Astrocyte (in vitro differentiated cells and primary cell): ENCODE results near the gene CDYL. TPM values are rescaled to one million over a fixed set of nuclear protein-coding genes. Genes with fewer than 3 reads are reported as not detected.
"Not testable (repeated sequence)": the region's sequence is repeated elsewhere in the genome, so short reads cannot be mapped to it uniquely, and the experiment has no call there.

Experiments used
- DNase-seq: peaks from one replicate; pipeline ENCODE4 v3.0.0-alpha.2; 2010; ENCODE audit warnings: low read depth
- FAIRE-seq: peaks from 2 replicates; lab custom pipeline; 2011; peaks lifted over from hg19 to GRCh38; lab: Jason Lieb, UNC
- H2AFZ ChIP-seq: 2 replicates; pipeline ENCODE4 v1.6.0; 2012; ENCODE audit warnings: low read depth, low read length, inconsistent platforms
- H3K27ac ChIP-seq: 2 replicates; pipeline ENCODE4 v1.5.1; 2011; ENCODE audit warnings: low read depth, low read length, inconsistent platforms
- H3K27me3 ChIP-seq: 2 replicates; pipeline ENCODE4 v1.6.0; 2011; ENCODE audit warnings: low read length, inconsistent platforms; ENCODE audit not compliant: insufficient read depth
- H3K36me3 ChIP-seq: 2 replicates; pipeline ENCODE4 v1.5.1; 2011; ENCODE audit warnings: low read length, inconsistent platforms; ENCODE audit not compliant: insufficient read depth
- H3K4me1 ChIP-seq: 2 replicates; pipeline ENCODE4 v1.5.1; 2011; ENCODE audit warnings: low read length, inconsistent platforms; ENCODE audit not compliant: insufficient read depth
- H3K4me2 ChIP-seq: 2 replicates; pipeline ENCODE4 v1.6.0; 2012; ENCODE audit warnings: low read length, inconsistent platforms
- H3K4me3 ChIP-seq: 2 replicates; pipeline ENCODE4 v1.5.1; 2011; ENCODE audit warnings: low read depth, mild to moderate bottlenecking, low read length, inconsistent platforms; ENCODE audit not compliant: insufficient read depth
- H3K79me2 ChIP-seq: 2 replicates; pipeline ENCODE4 v1.6.0; 2012; ENCODE audit warnings: mild to moderate bottlenecking, low read length, inconsistent platforms; ENCODE audit not compliant: insufficient read depth
- H3K9ac ChIP-seq: 2 replicates; pipeline ENCODE4 v1.6.0; 2012; ENCODE audit warnings: mild to moderate bottlenecking, low read length, inconsistent platforms
- H3K9me3 ChIP-seq: 2 replicates; pipeline ENCODE4 v1.5.1; 2012; ENCODE audit warnings: low read depth, mild to moderate bottlenecking, low read length, inconsistent platforms; ENCODE audit not compliant: insufficient read depth
- H4K20me1 ChIP-seq: 2 replicates; pipeline ENCODE4 v1.6.0; 2012; ENCODE audit warnings: low read length, inconsistent platforms; ENCODE audit not compliant: insufficient read depth
- H3K27ac Mint-ChIP-seq: one replicate; pipeline ENCODE4 v1.8.0; 2021; ENCODE audit warnings: mild to moderate bottlenecking, mixed read lengths; ENCODE audit not compliant: unreplicated experiment
- H3K27me3 Mint-ChIP-seq: one replicate; pipeline ENCODE4 v1.8.0; 2021; ENCODE audit warnings: low read depth, mixed read lengths; ENCODE audit not compliant: unreplicated experiment
- H3K36me3 Mint-ChIP-seq: one replicate; pipeline ENCODE4 v1.8.0; 2021; ENCODE audit warnings: low read depth, mixed read lengths; ENCODE audit not compliant: unreplicated experiment
- H3K4me1 Mint-ChIP-seq: one replicate; pipeline ENCODE4 v1.8.0; 2021; ENCODE audit warnings: low read depth, mixed read lengths; ENCODE audit not compliant: unreplicated experiment
- H3K4me3 Mint-ChIP-seq: one replicate; pipeline ENCODE4 v1.8.0; 2021; ENCODE audit warnings: mild to moderate bottlenecking, moderate library complexity, mixed read lengths; ENCODE audit not compliant: unreplicated experiment
- H3K9me3 Mint-ChIP-seq: one replicate; pipeline ENCODE4 v1.8.0; 2021; ENCODE audit warnings: mild to moderate bottlenecking, mixed read lengths; ENCODE audit not compliant: unreplicated experiment
- CTCF ChIP-seq: IDR thresholded peaks from 2 replicates; pipeline ENCODE4 v1.5.1; 2011; ENCODE audit warnings: low read depth, mild to moderate bottlenecking, inconsistent platforms, low read length, moderate library complexity; ENCODE audit not compliant: insufficient read depth
- EZH2 ChIP-seq: IDR thresholded peaks from 2 replicates; pipeline ENCODE4 v1.6.1; 2012; ENCODE audit warnings: mild to moderate bottlenecking, low read length, inconsistent platforms; ENCODE audit not compliant: insufficient read depth
- total RNA-seq: library from RNA; stranded (reverse); gene quantifications from 2 replicates; pipeline ENCODE4 v1.2.1, GENCODE V29; 2021

Gene CDYL
- total RNA-seq, 1 donor from 2014 or later = 87.1 TPM

- no peak overlapping the region for H3K4me2 ChIP-seq
- Mint-ChIP-seq H3K9me3 (peaks cover 7% of the 10 kb centered on the region), H3K27me3 (no peaks in the 10 kb centered on the region), H3K4me3 (no peak overlapping the region), H3K4me1 (peaks cover 8% of the 10 kb centered on the region), H3K27ac (no peak overlapping the region), H3K36me3 (peaks cover 10% of the 10 kb centered on the region)
- FAIRE-seq = no peak
- no peaks in the 10 kb centered on the region for H3K27me3 ChIP-seq
- DNase-seq = no peak
- H3K27ac ChIP-seq = no peak overlapping the region
- no peak overlapping the region for H2AFZ ChIP-seq
- peaks cover 61% of the 10 kb centered on the region for H3K79me2 ChIP-seq
- peaks cover 9% of the 10 kb centered on the region for H3K9me3 ChIP-seq
- H3K9ac ChIP-seq = no peak overlapping the region
- TF ChIP-seq EZH2 (no peak), CTCF (no peak)
- no peak overlapping the region for H3K4me3 ChIP-seq
- H3K36me3 ChIP-seq = no peaks in the 10 kb centered on the region
- no peaks in the 10 kb centered on the region for H3K4me1 ChIP-seq
- H4K20me1 ChIP-seq = peaks cover 45% of the 10 kb centered on the region
Observed at GRCh38 chr6:4829089-4829488, 52.9 kb downstream of the CDYL start.

GRCh38 chr6:4835540-4835939, 59.3 kb downstream of the CDYL start:
- not testable (repeated sequence) for H2AFZ ChIP-seq, H3K27me3 Mint-ChIP-seq, H3K4me1 Mint-ChIP-seq, H3K4me3 Mint-ChIP-seq, FAIRE-seq, DNase-seq, H3K27me3 ChIP-seq, H3K9me3 Mint-ChIP-seq, H3K27ac ChIP-seq, H3K4me1 ChIP-seq, H3K4me3 ChIP-seq, H3K36me3 ChIP-seq, H3K4me2 ChIP-seq, H3K9me3 ChIP-seq, H3K27ac Mint-ChIP-seq, H3K9ac ChIP-seq
- H3K36me3 Mint-ChIP-seq = peaks cover 21% of the 10 kb centered on the region
- Histone ChIP-seq H3K79me2 (peaks cover 40% of the 10 kb centered on the region), H4K20me1 (peaks cover 24% of the 10 kb centered on the region)

DNA sequence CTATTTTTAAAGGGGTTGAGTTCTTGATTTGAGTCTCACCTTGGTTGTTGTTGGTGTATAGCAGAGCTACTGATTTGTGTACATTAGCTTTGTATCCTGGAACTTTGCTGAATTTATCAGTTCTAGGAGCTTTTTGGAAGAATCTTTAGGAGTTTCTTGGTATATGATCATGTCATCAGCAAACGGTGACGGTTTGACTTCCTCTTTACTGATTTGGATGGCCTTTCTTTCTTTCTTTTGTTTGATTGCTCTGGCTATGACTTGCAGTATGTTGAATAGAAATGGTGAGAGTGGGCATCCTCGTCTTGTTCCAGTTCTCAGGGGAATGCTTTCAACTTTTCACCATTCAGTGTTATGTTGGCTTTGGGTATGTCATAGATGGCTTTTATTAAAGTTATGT, 64.0 kb downstream of the CDYL start:
- H3K4me2 ChIP-seq = no peak overlapping the region
- H2AFZ ChIP-seq = no peak overlapping the region
- peaks cover 80% of the 10 kb centered on the region for H3K79me2 ChIP-seq
- peaks cover 19% of the 10 kb centered on the region for H3K9me3 Mint-ChIP-seq
- FAIRE-seq = no peak
- H3K36me3 ChIP-seq = no peaks in the 10 kb centered on the region
- H3K9me3 ChIP-seq = no peaks in the 10 kb centered on the region
- peaks cover 27% of the 10 kb centered on the region for H3K36me3 Mint-ChIP-seq
- TF ChIP-seq EZH2 (no peak), CTCF (no peak)
- H3K27me3 Mint-ChIP-seq = no peaks in the 10 kb centered on the region
- H3K4me1 Mint-ChIP-seq = peaks cover 9% of the 10 kb centered on the region
- peaks cover 54% of the 10 kb centered on the region for H4K20me1 ChIP-seq
- no peaks in the 10 kb centered on the region for H3K27me3 ChIP-seq
- H3K27ac ChIP-seq = no peak overlapping the region
- no peak overlapping the region for H3K4me3 Mint-ChIP-seq
- H3K4me3 ChIP-seq = no peak overlapping the region
- no peak for DNase-seq
- no peak overlapping the region for H3K9ac ChIP-seq
- no peak overlapping the region for H3K27ac Mint-ChIP-seq
- H3K4me1 ChIP-seq = no peaks in the 10 kb centered on the region
